AG09309 (cell line): ENCODE results near the gene CELF4.

Source experiments
- DNase-seq: peaks from one replicate; pipeline ENCODE4 v3.0.0-alpha.2; 2010; ENCODE audit warnings: low read depth
- H3K4me3 ChIP-seq: 2 replicates; pipeline ENCODE4 v1.5.1; 2011; ENCODE audit warnings: mild to moderate bottlenecking, low read depth, low read length, moderate library complexity; ENCODE audit not compliant: control insufficient read depth
- TF ChIP-seq, protein P1 (sequence below): IDR thresholded peaks from 2 replicates; pipeline ENCODE4 v1.5.1; 2011; ENCODE audit warnings: mild to moderate bottlenecking, low read depth, low read length, inconsistent platforms; ENCODE audit not compliant: insufficient read depth, control insufficient read depth; ENCODE audit errors: missing control alignments

The CELF4 gene

DNA sequence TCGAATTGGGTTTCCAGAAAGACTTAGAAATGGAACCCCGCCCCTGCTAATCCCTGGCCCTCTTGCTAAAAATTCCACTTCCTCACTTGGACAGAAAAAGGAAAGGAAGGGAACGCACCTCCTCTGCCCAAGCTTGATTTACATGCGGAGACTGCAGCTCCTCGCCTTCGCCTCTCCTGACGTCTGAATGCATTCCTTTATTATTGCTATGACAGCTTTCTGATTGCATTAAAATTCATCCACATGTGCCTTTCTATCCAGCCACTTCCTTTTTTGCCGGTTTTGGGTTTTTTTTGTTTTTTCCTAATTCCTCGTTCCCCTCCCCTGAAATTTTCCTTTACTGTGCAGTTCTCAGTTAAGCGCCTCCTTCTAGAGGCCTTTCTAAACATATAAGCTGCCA lies 287.8 kb downstream of the CELF4 start:
- no peak for DNase-seq
- no peak overlapping the region for H3K4me3 ChIP-seq
- TF ChIP-seq, protein P1, sequence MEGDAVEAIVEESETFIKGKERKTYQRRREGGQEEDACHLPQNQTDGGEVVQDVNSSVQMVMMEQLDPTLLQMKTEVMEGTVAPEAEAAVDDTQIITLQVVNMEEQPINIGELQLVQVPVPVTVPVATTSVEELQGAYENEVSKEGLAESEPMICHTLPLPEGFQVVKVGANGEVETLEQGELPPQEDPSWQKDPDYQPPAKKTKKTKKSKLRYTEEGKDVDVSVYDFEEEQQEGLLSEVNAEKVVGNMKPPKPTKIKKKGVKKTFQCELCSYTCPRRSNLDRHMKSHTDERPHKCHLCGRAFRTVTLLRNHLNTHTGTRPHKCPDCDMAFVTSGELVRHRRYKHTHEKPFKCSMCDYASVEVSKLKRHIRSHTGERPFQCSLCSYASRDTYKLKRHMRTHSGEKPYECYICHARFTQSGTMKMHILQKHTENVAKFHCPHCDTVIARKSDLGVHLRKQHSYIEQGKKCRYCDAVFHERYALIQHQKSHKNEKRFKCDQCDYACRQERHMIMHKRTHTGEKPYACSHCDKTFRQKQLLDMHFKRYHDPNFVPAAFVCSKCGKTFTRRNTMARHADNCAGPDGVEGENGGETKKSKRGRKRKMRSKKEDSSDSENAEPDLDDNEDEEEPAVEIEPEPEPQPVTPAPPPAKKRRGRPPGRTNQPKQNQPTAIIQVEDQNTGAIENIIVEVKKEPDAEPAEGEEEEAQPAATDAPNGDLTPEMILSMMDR: no peak

DNA sequence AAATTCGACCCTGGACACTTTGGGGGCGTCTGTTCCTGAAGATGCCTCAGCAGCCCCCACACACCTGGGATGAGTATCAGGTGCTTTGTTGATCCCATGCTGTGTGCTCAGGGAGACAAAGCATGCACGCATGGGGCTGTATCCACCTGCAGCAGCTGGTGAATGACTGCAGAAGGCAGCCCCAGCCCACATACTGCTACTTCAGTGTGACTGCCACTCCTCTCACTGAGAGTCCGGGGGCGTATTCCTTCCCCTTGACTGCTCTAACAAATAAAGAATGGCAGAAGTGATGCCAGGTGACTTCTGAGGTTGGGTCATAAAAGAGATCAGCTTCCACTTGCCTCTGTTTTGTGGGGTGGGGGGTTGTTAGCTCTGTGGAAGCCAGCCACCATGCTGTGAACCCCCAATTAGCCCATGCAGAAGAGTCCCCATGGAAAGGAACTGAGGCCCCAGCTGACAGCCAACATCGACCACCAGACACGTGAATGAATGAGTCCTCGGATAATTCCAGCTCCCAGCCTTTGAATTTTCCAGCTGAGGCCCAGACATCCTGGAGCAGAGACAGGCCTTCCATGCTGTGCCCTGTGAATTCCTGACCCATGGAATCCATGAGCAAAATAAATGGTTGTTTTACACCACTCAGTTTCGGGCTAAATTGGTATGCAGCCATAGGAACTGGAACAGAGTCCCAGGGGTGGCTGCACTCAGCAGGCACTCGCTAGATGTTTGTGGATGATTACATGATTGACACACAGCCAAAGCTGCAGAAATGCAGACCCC lies 289.3 kb downstream of the CELF4 start:
- H3K4me3 ChIP-seq: no peak overlapping the region
- no peak for DNase-seq
- TF ChIP-seq, protein P1: no peak

DNA sequence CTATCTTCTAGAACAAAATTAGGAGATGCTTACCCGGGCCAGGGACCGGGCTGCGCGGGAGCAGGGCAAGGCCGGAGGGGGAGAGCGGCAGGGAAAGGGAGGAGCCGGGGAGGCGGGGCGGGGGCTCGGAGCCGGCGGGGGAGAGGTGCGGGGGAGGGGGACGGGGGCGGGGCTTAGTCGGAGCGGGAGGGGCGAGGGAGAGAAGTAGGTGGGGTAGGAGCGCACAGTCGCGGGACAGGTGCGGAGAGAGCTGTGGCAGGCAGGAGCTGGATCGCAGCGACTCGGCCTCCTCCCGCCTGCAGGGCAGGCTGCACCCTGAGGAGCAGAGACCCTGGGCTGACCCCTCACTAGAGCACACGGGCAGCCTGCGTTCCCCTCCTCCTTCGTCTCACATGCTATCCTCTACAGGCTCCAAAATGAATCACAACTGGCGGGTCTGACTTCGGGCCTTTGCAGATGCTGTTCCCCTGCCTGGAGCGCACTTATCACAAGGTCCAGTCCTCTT lies 290.3 kb downstream of the CELF4 start:
- DNase-seq: no peak
- H3K4me3 ChIP-seq: no peak overlapping the region
- TF ChIP-seq, protein P1: no peak

DNA sequence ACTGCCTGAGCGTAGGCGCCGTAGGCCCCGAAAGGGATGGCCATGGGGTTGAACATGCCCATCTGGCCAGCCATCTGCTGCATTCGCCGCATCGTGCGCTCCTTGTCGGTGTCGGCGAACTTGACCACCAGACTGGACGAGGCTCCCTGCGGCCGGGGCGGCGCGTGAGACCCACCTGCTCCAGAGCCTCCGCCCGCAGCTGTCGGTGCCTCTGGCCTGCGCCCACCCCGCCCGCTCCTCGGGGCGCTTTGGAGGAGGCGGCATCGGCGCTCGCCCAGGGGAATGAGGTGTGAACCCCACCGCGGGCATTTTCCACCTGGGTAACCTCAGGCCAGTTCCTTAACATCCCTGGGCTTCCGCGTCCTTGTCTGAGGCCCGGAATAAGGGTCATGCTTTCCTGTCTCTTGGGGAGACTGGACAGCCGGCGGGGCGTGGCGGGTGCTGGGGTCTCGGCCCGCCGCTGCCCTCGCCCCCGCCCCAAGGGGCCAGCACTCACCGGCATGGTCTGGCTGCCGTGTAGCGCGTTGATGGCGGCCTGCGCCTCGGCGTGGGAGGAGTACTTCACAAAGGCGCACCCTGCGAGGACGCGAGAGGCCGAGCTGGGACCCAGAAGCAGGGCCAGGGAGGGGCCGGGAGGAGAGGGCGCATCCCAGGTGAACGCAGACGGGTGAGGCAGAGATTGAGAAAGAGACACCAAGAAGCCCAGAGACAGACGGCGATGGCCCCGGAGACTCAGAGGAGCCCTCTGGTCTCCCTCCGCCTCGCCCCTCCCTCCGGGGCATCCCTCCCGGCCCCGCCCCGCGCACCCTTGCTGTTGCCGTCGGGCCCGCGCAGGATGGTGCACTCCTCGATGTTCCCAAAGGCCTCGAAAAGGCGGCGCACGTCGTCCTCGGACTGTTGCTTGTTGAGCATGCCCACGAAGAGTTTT lies 291.0 kb downstream of the CELF4 start:
- H3K4me3 ChIP-seq: no peak overlapping the region
- no peak for DNase-seq
- TF ChIP-seq, protein P1: no peak

DNA sequence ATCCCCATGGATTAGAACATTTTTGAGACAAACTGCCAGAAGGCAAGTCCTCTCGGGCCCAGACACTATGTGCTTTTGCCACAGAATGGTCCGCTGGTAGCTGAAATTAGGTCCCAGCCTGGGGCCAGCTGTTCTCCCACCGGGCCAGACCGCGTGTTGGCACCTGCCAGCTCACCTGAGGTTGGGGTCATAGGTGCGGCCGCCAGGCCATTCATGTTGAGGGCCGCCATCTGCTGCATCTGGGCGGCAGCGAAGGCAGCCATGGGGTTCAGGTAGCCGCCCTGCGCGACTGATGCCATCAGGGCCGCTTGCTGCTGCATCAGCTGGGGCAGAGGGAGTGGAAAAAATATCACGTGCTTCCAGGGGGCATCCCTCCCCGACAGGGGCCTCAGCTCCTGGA lies 292.8 kb downstream of the CELF4 start:
- H3K4me3 ChIP-seq: no peak overlapping the region
- TF ChIP-seq, protein P1: no peak
- DNase-seq: no peak

DNA sequence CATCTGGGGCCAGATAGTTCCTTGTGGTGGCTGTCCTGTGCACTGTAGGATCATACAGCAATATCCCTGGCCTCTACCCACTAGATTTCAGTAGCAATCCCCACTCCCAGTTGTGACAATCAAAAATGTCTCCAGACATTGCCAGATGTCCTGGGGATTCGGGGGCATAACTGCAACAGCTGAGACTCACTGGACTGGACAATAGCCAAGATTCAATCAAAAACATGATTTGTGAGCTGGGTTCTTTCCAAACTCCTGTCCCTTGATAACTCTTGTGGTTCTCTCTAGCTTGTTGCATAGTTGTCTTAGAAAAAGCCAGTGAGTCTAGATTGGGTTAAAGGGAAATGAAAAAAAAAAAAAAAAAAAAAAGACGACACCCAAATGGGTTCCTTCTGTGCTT lies 293.4 kb downstream of the CELF4 start:
- TF ChIP-seq, protein P1: no peak
- DNase-seq: no peak
- no peak overlapping the region for H3K4me3 ChIP-seq
